Measurements from ENCODE around the gene DEPDC7. TPM values are rescaled to one million over a fixed set of nuclear protein-coding genes. Genes with fewer than 3 reads are reported as not detected.

Gene DEPDC7
- total and polyA plus RNA-seq, 2 of the 8 experiments (the other 6 are each of a cell fraction or from before 2014, with no cell fraction given): 3.1 to 7.6 TPM

DNA sequence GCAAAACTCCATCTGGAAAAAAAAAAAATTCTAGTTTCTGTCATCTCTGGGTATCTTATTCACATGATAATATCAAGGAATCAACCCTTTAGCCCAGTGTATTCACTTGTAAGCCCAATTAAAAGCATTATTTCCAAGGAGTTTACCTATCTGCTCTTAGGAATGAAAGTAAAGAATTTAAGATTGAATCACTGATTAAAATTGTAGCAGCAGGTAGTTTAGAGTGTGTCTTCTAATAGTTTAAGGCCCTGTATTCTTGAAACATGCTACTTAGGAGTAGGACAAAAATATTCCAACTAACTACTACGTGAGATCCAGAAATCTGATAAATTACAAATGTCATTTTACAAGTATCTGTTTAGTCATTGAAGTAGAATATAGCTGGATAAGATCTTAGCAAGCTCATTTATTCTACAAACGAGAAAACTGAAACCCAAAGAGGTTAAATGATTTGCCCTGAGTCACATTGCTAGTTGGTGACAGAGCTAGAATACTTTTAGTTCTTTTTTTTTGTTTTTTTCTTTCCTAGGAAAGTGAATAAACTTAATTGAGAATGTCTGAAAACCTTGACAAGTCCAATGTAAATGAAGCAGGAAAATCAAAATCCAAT, 27.6 kb downstream of the DEPDC7 start (continued):
- TF ChIP-seq POU5F1 (IDR thresholded peaks at IDR 0.05; ENCODE audit: low read depth, low read length): no peak
- no peak for TF ChIP-seq RAD21 (IDR thresholded peaks at IDR 0.05 in 1 of 2, conservative IDR thresholded peaks at IDR 0.05 in 1 of 2; ENCODE audit: low read depth in 2 of 2, low read length in 2 of 2)
- no peak for TF ChIP-seq RFX5 (IDR thresholded peaks at IDR 0.05; ENCODE audit: borderline replicate concordance, low read depth, low read length)
- TF ChIP-seq PHF8 (conservative IDR thresholded peaks at IDR 0.05; ENCODE audit: low read depth, low read length): no peak
- no peak for TF ChIP-seq BACH1 (IDR thresholded peaks at IDR 0.05; ENCODE audit: low read length)

Data from H1 (cell line).